A204.1 (cell line): Measurements from ENCODE around the gene PSMF1.
"Not testable (repeated sequence)": the region's sequence is repeated elsewhere in the genome, so short reads cannot be mapped to it uniquely, and the experiment has no call there.

ENCODE experiments used
- FAIRE-seq: peaks from 2 replicates; lab custom pipeline; 2012; peaks lifted over from hg19 to GRCh38; lab: Jason Lieb, UNC

Gene PSMF1

GRCh38 chr20:1122388-1123315 is 4.2 kb downstream of the PSMF1 start:
- no peak for FAIRE-seq

GRCh38 chr20:1123666-1124065 is 5.3 kb downstream of the PSMF1 start:
- FAIRE-seq = no peak

- FAIRE-seq = no peak
Observed at GRCh38 chr20:1124421-1124820, 6.0 kb downstream of the PSMF1 start.

GRCh38 chr20:1125277-1125676 is 6.9 kb downstream of the PSMF1 start:
- FAIRE-seq = no peak

- no peak for FAIRE-seq
Observed at GRCh38 chr20:1127840-1128239, 9.4 kb downstream of the PSMF1 start.

- no peak for FAIRE-seq
Observed at GRCh38 chr20:1130058-1130694, 11.8 kb downstream of the PSMF1 start.

- FAIRE-seq = no peak
Observed at GRCh38 chr20:1130847-1131246, 12.4 kb downstream of the PSMF1 start.

- FAIRE-seq = no peak
Observed at GRCh38 chr20:1131354-1131753, 13.0 kb downstream of the PSMF1 start.

- FAIRE-seq = no peak
Observed at GRCh38 chr20:1134355-1134754, 16.0 kb downstream of the PSMF1 start.

- FAIRE-seq = no peak
Observed at GRCh38 chr20:1134836-1135235, 16.4 kb downstream of the PSMF1 start.

- FAIRE-seq = no peak
Observed at GRCh38 chr20:1137236-1137635, 18.8 kb downstream of the PSMF1 start.

- FAIRE-seq = no peak
Observed at GRCh38 chr20:1144401-1145172, 26.2 kb downstream of the PSMF1 start.

GRCh38 chr20:1146957-1147356 is 28.6 kb downstream of the PSMF1 start:
- FAIRE-seq = no peak

GRCh38 chr20:1149812-1150211 is 31.4 kb downstream of the PSMF1 start:
- not testable (repeated sequence) for FAIRE-seq

GRCh38 chr20:1150218-1150617 is 31.8 kb downstream of the PSMF1 start:
- FAIRE-seq = no peak

GRCh38 chr20:1150968-1151367 is 32.6 kb downstream of the PSMF1 start:
- FAIRE-seq = no peak

- FAIRE-seq = no peak
Observed at GRCh38 chr20:1154226-1154625, 35.8 kb downstream of the PSMF1 start.

GRCh38 chr20:1154691-1155090 is 36.3 kb downstream of the PSMF1 start:
- FAIRE-seq = no peak

- FAIRE-seq = no peak
Observed at GRCh38 chr20:1155342-1155741, 36.9 kb downstream of the PSMF1 start.

GRCh38 chr20:1160496-1160895 is 42.1 kb downstream of the PSMF1 start:
- no peak for FAIRE-seq

GRCh38 chr20:1160991-1161390 is 42.6 kb downstream of the PSMF1 start:
- no peak for FAIRE-seq

- no peak for FAIRE-seq
Observed at GRCh38 chr20:1163105-1163504, 44.7 kb downstream of the PSMF1 start.

GRCh38 chr20:1163653-1164052 is 45.3 kb downstream of the PSMF1 start:
- FAIRE-seq = no peak
